K562 (cell line): Measurements from ENCODE around the gene PDCD6IP. TPM values are rescaled to one million over a fixed set of nuclear protein-coding genes. Genes with fewer than 3 reads are reported as not detected.

ENCODE experiments used
- CCAR2 ChIP-seq: fragments of 200-400 bp; formaldehyde crosslinking; IDR thresholded peaks from 2 replicates; pipeline ENCODE4 v1.6.1; 2017; ENCODE audit warnings: mild to moderate bottlenecking, low read depth, low read length
- E2F3 ChIP-seq: fragments of 250-450 bp; sonication (Bioruptor Pico); IDR thresholded peaks from 2 replicates; pipeline ENCODE4 v1.4.0; 2020; ENCODE audit warnings: mild to moderate bottlenecking
- EP400 ChIP-seq: fragments of 450-650 bp; IDR thresholded peaks from 2 replicates; pipeline ENCODE4 v1.6.1; 2017; ENCODE audit warnings: antibody characterized with exemption, mild to moderate bottlenecking, moderate library complexity
- FUS ChIP-seq: fragments of 200-400 bp; formaldehyde crosslinking; optimal IDR thresholded peaks from 2 replicates; pipeline ENCODE3; 2017; ENCODE audit warnings: low read depth, low read length
- KDM2B ChIP-seq: fragments of 250-450 bp; sonication (Bioruptor Pico); IDR thresholded peaks from 2 replicates; pipeline ENCODE4 v1.8.0; 2021; ENCODE audit warnings: mild to moderate bottlenecking, moderate library complexity
- MTA2 ChIP-seq: fragments of 450-650 bp; IDR thresholded peaks from 2 replicates; pipeline ENCODE4 v1.6.1; 2016; ENCODE audit warnings: low read depth
- NR0B1 ChIP-seq: fragments of 450-650 bp; IDR thresholded peaks from one replicate; pipeline ENCODE4 v1.6.1; 2018; ENCODE audit warnings: mild to moderate bottlenecking, moderate library complexity; ENCODE audit not compliant: partially characterized antibody
- NRF1 ChIP-seq, 2 experiments: fragments of 450-650 bp; IDR thresholded peaks in 1 of 2; conservative IDR thresholded peaks in 1 of 2; 2 replicates each; pipeline ENCODE4 v1.6.1; 2014; ENCODE audit warnings: mild to moderate bottlenecking in 2 of 2
- PKNOX1 ChIP-seq: fragments of 450-650 bp; IDR thresholded peaks from 2 replicates; pipeline ENCODE4 v1.6.1; 2016
- RB1 ChIP-seq: fragments of 450-650 bp; IDR thresholded peaks from 2 replicates; pipeline ENCODE4 v1.6.1; 2017; ENCODE audit warnings: low read depth, mild to moderate bottlenecking
- RERE ChIP-seq: sonication (generic); formaldehyde crosslinking; IDR thresholded peaks from 2 replicates; pipeline ENCODE4 v1.8.0; 2023; ENCODE audit warnings: missing genetic modification reagents, mild to moderate bottlenecking, borderline replicate concordance
- RHOXF2B ChIP-seq: fragments of 250-450 bp; sonication (Bioruptor Pico); conservative IDR thresholded peaks from 2 replicates; pipeline ENCODE4 v1.5.1; 2021
- TAF1 ChIP-seq: IDR thresholded peaks from 2 replicates; pipeline ENCODE4 v1.6.1; 2011; ENCODE audit warnings: mild to moderate bottlenecking, low read length, moderate library complexity; ENCODE audit not compliant: insufficient read depth, control insufficient read depth, severe bottlenecking; ENCODE audit errors: extremely low read depth
- THRAP3 ChIP-seq: fragments of 450-650 bp; IDR thresholded peaks from 2 replicates; pipeline ENCODE4 v1.6.1; 2016; ENCODE audit warnings: mild to moderate bottlenecking, inconsistent platforms, borderline replicate concordance
- ZNF277 ChIP-seq: fragments of 250-450 bp; sonication (Bioruptor Pico); IDR thresholded peaks from 2 replicates; pipeline ENCODE4 v1.8.0; 2022; ENCODE audit warnings: inconsistent platforms, mild to moderate bottlenecking, moderate library complexity, borderline replicate concordance
- ZNF444 ChIP-seq: fragments of 250-450 bp; sonication (Bioruptor Pico); IDR thresholded peaks from 2 replicates; pipeline ENCODE4 v1.4.0; 2020; ENCODE audit warnings: mild to moderate bottlenecking, moderate library complexity
- ZNF584 ChIP-seq: fragments of 200-800 bp; sonication (Bioruptor generic); IDR thresholded peaks from 2 replicates; pipeline ENCODE4 v1.6.1; 2016; ENCODE audit warnings: low read depth, mild to moderate bottlenecking, missing genetic modification characterization, missing compliant biosample characterization
- ZNF699 ChIP-seq: fragments of 250-450 bp; sonication (Bioruptor Pico); IDR thresholded peaks from 2 replicates; pipeline ENCODE4 v1.8.0; 2021; ENCODE audit warnings: mild to moderate bottlenecking, moderate library complexity; ENCODE audit not compliant: insufficient replicate concordance
- polyA plus RNA-seq, 8 experiments: library from polyadenylated mRNA; depleted of rRNA in 4 of 8; stranded (reverse) in 5 of 8; unstranded in 3 of 8; fragments of >200 nt; fragmentation: Nextera tagmentation in 2 of 8; fragmentation: Illumina TruSeq in 1 of 8; extraction: Ambion mirVana in 2 of 8; extraction: Trizol in 1 of 8; gene quantifications; 2 replicates each; pipeline versions ENCODE4 v1.2.1 to v1.2.3, GENCODE V29; 2011 to 2014; ENCODE audit warnings: inconsistent platforms in 1 of 8, missing spikeins in 1 of 8
- total RNA-seq, 7 experiments: library from RNA; depleted of rRNA in 6 of 7; stranded (reverse); fragments of >200 nt in 6 of 7; fragmentation: Illumina TruSeq in 2 of 7; extraction: Trizol in 2 of 7; gene quantifications; 2 replicates each; pipeline versions ENCODE4 v1.2.1 to v1.2.3, GENCODE V29; 2011 to 2021; ENCODE audit warnings: low replicate concordance in 1 of 7

The PDCD6IP gene
- total and polyA plus RNA-seq, 9 of the 15 experiments (the other 6 are each of a cell fraction or from before 2014, with no cell fraction given), result 40.2 to 302 (median 122) TPM

- TF ChIP-seq NR0B1, result no peak
- no peak for TF ChIP-seq KDM2B
- no peak for TF ChIP-seq CCAR2
- peak; percentile 75 for TF ChIP-seq RB1
- TF ChIP-seq ZNF699, result no peak
- no peak for TF ChIP-seq MTA2
- TF ChIP-seq E2F3 (CRISPR knock-in tag), result no peak
- peak; percentile 81 for TF ChIP-seq PKNOX1
- no peak for TF ChIP-seq RHOXF2B (CRISPR knock-in tag)
- TF ChIP-seq FUS, result peak; percentile 66
- peak; percentile 99 for TF ChIP-seq NRF1 (conservative IDR thresholded peaks at IDR 0.05 in 1 of 2, IDR thresholded peaks at IDR 0.05 in 1 of 2)
- TF ChIP-seq EP400, result peak; percentile 97
- no peak for TF ChIP-seq ZNF444
- no peak for TF ChIP-seq ZNF584 (CRISPR knock-in tag)
- no peak for TF ChIP-seq THRAP3
- TF ChIP-seq TAF1, result peak; percentile 92
- TF ChIP-seq RERE (CRISPR knock-in tag), result no peak
- no peak for TF ChIP-seq ZNF277 (CRISPR knock-in tag)
These were observed at the start of gene PDCD6IP (continued) for GRCh38 chr3:33798418-33799201.
